Activated B cell treated with CpG ODN at 0.5 μM for 24 hours (primary cell): ENCODE results near the gene GBP6. TPM values are rescaled to one million over a fixed set of nuclear protein-coding genes. Genes with fewer than 3 reads are reported as not detected.

Source experiments
- ATAC-seq: fragments of 200-7000 bp; cut with Tn5 transposase; one replicate; pipeline ENCODE4 v1.10.0; 2021; ENCODE audit warnings: low read depth, mild to moderate bottlenecking, moderate library complexity
- CTCF ChIA-PET: fragments of 350-600 bp; sonication (Branson Sonifier 250); formaldehyde crosslinking; loops from one replicate; lab custom pipeline; 2021; ENCODE audit warnings: antibody characterized with exemption; lab: Charles Lee
- POLR2A ChIA-PET: fragments of 350-600 bp; sonication (Branson Sonifier 250); formaldehyde crosslinking; loops from one replicate; lab custom pipeline; 2021; ENCODE audit warnings: antibody characterized with exemption; lab: Charles Lee
- DNase-seq: peaks from one replicate; pipeline ENCODE4 v3.0.0; 2022
- H3K27ac Mint-ChIP-seq: one replicate; pipeline ENCODE4 v1.8.0; 2020; ENCODE audit warnings: mixed read lengths
- H3K27me3 Mint-ChIP-seq: one replicate; pipeline ENCODE4 v1.8.0; 2021; ENCODE audit warnings: mixed read lengths
- H3K36me3 Mint-ChIP-seq: one replicate; pipeline ENCODE4 v1.8.0; 2021; ENCODE audit warnings: low read depth, mixed read lengths
- H3K4me1 Mint-ChIP-seq: one replicate; pipeline ENCODE4 v1.8.0; 2021; ENCODE audit warnings: mixed read lengths
- H3K4me3 Mint-ChIP-seq: one replicate; pipeline ENCODE4 v1.8.0; 2020; ENCODE audit warnings: mild to moderate bottlenecking, mixed read lengths
- H3K9me3 Mint-ChIP-seq: one replicate; pipeline ENCODE4 v1.8.0; 2020; ENCODE audit warnings: mixed read lengths
- intact Hi-C: fragments of 100-400 bp; cut with micrococcal nuclease; formaldehyde crosslinking; loops from one replicate; pipeline ENCODE4 v1.15.1; 2024
- total RNA-seq: library from RNA; stranded (reverse); gene quantifications from 2 replicates; pipeline ENCODE4 v1.2.3, GENCODE V29; 2022
- TF ChIP-seq, protein P1 (sequence below): fragments of 200-600 bp; IDR thresholded peaks from one replicate; pipeline ENCODE4 v1.8.0; 2022; ENCODE audit warnings: antibody characterized with exemption, mild to moderate bottlenecking

GBP6 gene
- total RNA-seq, 1 donor from 2014 or later = not detected

DNA sequence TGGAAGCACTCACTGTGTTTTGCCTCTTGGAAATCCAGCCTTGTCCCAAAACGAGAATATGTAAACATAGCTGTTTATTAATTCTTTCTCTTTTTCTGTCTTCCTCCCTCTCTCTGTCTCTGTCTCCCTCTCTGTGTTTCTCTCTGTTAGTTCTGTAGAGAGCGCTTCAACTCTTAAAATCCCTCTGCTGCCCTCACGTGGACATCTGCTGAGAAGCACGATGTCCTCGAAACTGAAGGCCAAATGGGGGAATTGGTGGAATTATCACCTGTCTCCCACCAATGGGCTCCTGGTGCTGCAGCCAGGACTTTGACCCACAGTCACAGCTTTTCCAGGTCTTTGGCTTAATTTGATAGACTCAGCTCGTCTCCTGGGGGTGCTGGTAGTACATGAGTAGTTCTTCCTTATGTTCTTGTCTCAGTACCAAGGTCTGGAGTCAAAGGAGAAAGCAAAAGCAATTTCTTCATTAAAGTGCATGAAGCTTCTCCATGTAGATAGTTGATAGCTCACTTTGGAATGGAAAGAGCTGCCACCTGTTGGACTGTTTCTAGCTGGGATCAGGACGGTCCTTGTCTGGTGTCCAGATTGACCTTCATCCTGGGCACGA lies 5.5 kb upstream of the GBP6 start:
- Mint-ChIP-seq H3K4me3 (no peak overlapping the region), H3K4me1 (peaks cover 4% of the 10 kb centered on the region)
- CTCF ChIA-PET = interaction anchor here (0.6 to 6.3 kb wide), 20 partner anchors 9 to 375 kb away, joined by 3 to 66 read pairs (median 4); partner anchors contain the start of genes GBP1, GBP3, GBP4 and GBP5

DNA sequence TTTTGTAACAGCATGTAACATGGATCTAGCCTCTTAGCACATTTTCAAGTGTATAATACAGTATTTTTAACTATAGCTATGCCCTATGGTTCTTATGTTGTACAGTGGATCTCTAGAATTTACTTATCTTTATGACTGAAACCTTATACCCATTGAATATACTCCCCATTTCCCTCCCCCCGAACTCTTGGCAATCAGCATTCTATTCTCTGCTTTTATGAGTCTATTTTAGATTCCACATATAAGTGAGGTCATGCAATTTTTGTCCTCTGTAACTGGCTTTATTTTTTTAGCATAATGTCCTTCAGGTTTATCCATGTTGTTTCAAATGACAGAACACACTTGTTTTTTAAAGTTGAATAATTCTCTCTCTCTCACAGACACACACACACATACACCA lies 3.1 kb upstream of the GBP6 start:
- Mint-ChIP-seq H3K9me3 (no peaks in the 10 kb centered on the region), H3K36me3 (no peaks in the 10 kb centered on the region)
- POLR2A ChIA-PET = no interaction called here

More for the DNA sequence above, 5.5 kb upstream of the GBP6 start:
- peak; percentile 87 for ATAC-seq
- TF ChIP-seq, protein P1, sequence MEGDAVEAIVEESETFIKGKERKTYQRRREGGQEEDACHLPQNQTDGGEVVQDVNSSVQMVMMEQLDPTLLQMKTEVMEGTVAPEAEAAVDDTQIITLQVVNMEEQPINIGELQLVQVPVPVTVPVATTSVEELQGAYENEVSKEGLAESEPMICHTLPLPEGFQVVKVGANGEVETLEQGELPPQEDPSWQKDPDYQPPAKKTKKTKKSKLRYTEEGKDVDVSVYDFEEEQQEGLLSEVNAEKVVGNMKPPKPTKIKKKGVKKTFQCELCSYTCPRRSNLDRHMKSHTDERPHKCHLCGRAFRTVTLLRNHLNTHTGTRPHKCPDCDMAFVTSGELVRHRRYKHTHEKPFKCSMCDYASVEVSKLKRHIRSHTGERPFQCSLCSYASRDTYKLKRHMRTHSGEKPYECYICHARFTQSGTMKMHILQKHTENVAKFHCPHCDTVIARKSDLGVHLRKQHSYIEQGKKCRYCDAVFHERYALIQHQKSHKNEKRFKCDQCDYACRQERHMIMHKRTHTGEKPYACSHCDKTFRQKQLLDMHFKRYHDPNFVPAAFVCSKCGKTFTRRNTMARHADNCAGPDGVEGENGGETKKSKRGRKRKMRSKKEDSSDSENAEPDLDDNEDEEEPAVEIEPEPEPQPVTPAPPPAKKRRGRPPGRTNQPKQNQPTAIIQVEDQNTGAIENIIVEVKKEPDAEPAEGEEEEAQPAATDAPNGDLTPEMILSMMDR = peak; percentile 77
- Mint-ChIP-seq H3K36me3 (no peaks in the 10 kb centered on the region), H3K27me3 (no peaks in the 10 kb centered on the region), H3K9me3 (no peaks in the 10 kb centered on the region), H3K27ac (no peak overlapping the region)
- DNase-seq = peak; percentile 61
- intact Hi-C loops = loop anchor here (1.0 to 5.0 kb wide), 9 partner anchors 86 to 385 kb away; partner anchors contain the start of genes GBP1, GBP4 and GBP5
- POLR2A ChIA-PET = interaction anchor here (1.1 kb wide), 1 partner anchor 160 kb away, joined by 3 read pairs; no protein-coding TSS in a partner anchor

DNA sequence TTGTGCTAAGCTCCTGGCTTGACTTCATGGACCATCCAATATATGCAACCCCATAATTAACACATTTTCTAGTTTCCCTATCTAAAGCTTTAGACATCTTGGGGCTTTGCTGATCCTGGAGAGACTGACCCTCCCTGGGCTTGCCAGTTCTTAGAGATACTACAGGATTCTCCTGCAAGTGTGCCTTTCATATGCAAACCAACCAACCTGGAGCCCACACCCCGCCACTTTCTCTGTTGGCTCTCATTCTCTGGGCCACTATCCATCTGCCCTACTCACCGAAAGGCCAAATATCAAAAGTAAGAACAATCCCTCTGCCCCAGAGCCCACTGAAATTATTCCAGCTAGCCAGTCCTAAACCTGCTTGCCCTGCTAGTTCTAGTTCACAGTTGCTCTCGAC lies 2.2 kb upstream of the GBP6 start:
- Mint-ChIP-seq H3K4me3 (no peak overlapping the region), H3K27me3 (no peaks in the 10 kb centered on the region), H3K27ac (no peak overlapping the region), H3K36me3 (no peaks in the 10 kb centered on the region), H3K9me3 (no peaks in the 10 kb centered on the region), H3K4me1 (peaks cover 2% of the 10 kb centered on the region)
- ChIA-PET CTCF (interaction anchor here (0.9 to 2.0 kb wide), 5 partner anchors 276 to 378 kb away, joined by 3 to 10 read pairs (median 5); no protein-coding TSS in a partner anchor), POLR2A (no interaction called here)
- TF ChIP-seq, protein P1 = no peak
- DNase-seq = no peak
- intact Hi-C loops = no loop called here
- no peak for ATAC-seq

More for the DNA sequence above, 3.1 kb upstream of the GBP6 start:
- H3K27me3 Mint-ChIP-seq = no peaks in the 10 kb centered on the region
- no peak for ATAC-seq
- no peak for DNase-seq
- TF ChIP-seq, protein P1 = no peak
- H3K4me3 Mint-ChIP-seq = no peak overlapping the region
- no peak overlapping the region for H3K27ac Mint-ChIP-seq
- peaks cover 2% of the 10 kb centered on the region for H3K4me1 Mint-ChIP-seq
- CTCF ChIA-PET = interaction anchor here (1.7 to 6.3 kb wide), 3 partner anchors 276 to 377 kb away, joined by 6 to 66 read pairs (median 39); no protein-coding TSS in a partner anchor
- intact Hi-C loops = no loop called here

DNA sequence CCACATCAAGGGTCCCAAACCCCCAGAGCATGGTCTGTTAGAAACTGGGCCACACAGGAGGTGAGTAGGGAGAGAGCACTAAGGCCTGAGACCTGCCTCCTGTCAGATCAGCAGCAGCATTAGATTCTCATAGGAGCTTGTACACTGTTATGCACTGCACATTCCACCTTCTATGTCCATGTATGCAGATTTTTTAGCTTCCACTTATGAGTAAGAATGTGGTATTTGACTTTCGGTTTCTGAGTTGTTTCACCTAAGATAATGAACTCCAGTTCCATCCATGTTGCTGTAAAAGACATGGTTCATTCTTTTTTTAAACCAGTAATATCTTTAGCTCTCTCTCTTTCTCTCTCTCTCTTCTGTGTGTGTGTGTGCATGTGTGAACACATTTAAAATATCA lies 663 bp upstream of the GBP6 start:
- ChIA-PET CTCF (interaction anchor here (0.8 to 2.0 kb wide), 3 partner anchors 277 to 389 kb away, joined by 3 to 10 read pairs (median 3); no protein-coding TSS in a partner anchor), POLR2A (no interaction called here)
- Mint-ChIP-seq H3K4me1 (peaks cover under 1% of the 10 kb centered on the region), H3K27ac (no peak overlapping the region), H3K27me3 (no peaks in the 10 kb centered on the region), H3K4me3 (no peak overlapping the region), H3K36me3 (no peaks in the 10 kb centered on the region), H3K9me3 (no peaks in the 10 kb centered on the region)
- DNase-seq (no peak), ATAC-seq (no peak)
- TF ChIP-seq, protein P1 = no peak
- intact Hi-C loops = no loop called here

DNA sequence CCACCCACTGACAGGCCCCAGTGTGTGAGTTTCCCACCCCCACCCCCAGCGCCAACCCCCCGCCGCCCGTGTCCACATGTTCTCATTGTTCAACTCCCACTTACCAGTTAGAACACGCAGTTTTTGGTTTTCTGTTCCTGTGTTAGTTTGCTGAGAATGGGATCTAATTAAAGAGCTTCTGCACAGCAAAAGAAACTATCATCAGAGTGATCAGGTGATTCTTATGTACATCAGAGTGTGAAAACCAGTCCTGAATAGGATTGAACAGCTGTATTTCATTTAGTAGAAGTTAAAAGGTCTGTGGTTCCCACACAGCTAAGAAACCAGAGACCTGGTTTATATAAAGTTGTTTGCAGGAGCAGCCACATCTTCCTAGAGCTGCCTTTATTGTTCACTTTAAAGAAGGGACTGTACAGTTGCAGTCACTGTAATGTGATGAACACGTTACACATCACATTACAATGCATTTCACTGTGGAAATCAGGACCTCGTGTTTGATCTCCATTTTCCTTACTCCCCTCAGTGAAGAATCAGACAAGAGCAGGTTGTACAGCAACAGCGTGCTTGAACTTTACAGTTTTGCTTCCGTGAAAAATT lies 1.2 kb downstream of the GBP6 start:
- ChIA-PET POLR2A (no interaction called here), CTCF (interaction anchor here (1.2 kb wide), 1 partner anchor 8 kb away, joined by 3 read pairs; no protein-coding TSS in a partner anchor)
- TF ChIP-seq, protein P1 = no peak
- DNase-seq (no peak), ATAC-seq (no peak)
- no peak overlapping the region for H3K27ac Mint-ChIP-seq
- no peaks in the 10 kb centered on the region for H3K27me3 Mint-ChIP-seq
- no peaks in the 10 kb centered on the region for H3K9me3 Mint-ChIP-seq
- intact Hi-C loops = no loop called here
- H3K4me1 Mint-ChIP-seq = no peaks in the 10 kb centered on the region
- no peaks in the 10 kb centered on the region for H3K36me3 Mint-ChIP-seq
- H3K4me3 Mint-ChIP-seq = no peak overlapping the region
